HG03095 (cell line): ENCODE results near the gene TENT4B.
A peak's percentile ranks its signal among the peaks of the same experiment; 100 is the strongest.

Experiments
- ATAC-seq: cut with Tn5 transposase; IDR thresholded peaks from one replicate; pipeline ENCODE4 v1.9.1; 2021; ENCODE audit warnings: moderate library complexity; ENCODE audit not compliant: unreplicated experiment

TENT4B gene

DNA sequence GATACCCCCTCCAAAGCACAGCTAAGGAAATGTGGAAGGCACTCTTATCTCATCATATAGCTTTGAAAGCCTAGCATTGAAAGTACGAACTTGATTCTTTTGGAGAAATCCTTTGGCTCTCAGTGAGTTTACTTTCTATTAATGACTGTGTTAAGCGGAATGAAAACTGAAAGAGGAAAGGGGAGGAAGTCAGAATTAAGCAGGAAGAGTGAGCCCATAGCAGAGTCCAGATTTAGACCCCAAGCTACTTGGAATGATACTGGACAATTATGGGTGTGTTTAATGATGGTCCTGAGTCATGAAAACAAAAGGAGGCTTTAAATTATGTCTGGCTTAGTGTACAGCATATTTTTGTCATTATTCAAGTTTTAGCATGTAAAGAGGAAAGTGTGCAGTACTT lies 42.2 kb downstream of the TENT4B start:
- no peak for ATAC-seq

DNA sequence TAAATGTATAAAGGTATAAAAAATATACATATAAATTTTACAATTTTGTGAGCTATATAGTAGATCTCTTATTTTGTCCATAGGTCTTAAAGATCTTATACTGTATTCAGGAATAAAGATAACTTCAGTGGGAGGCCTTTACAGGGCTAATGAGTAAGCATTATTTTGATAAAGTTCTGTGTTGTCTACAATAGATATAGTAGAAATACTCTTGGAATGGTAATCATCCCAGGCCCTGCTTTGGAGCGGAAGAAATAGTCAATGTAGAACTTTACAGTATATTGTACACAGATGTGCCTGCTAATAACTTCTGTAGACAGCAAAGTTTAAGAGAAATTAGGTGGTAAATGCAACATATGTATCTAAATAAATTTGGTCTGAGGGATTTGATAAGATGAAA lies 42.6 kb downstream of the TENT4B start:
- no peak for ATAC-seq

DNA sequence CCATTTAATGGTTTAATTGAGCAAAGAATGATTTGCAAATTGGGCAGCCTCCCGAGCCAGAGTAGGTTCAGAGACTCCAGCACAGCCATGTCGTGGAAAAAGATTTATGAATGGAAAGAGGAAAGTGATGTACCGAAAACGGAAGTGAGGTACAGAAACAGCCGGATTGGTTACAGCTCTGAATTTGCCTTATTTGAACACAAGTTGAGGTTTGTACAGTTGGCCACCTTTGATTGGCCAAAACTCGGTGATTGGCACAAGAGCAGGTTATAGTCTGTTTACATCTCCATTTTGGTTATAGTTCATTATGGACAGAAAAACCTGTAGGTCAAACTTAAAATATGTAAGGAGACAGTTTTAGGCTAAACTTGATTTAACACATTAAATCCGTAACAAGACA lies 44.5 kb downstream of the TENT4B start:
- ATAC-seq, result no peak

DNA sequence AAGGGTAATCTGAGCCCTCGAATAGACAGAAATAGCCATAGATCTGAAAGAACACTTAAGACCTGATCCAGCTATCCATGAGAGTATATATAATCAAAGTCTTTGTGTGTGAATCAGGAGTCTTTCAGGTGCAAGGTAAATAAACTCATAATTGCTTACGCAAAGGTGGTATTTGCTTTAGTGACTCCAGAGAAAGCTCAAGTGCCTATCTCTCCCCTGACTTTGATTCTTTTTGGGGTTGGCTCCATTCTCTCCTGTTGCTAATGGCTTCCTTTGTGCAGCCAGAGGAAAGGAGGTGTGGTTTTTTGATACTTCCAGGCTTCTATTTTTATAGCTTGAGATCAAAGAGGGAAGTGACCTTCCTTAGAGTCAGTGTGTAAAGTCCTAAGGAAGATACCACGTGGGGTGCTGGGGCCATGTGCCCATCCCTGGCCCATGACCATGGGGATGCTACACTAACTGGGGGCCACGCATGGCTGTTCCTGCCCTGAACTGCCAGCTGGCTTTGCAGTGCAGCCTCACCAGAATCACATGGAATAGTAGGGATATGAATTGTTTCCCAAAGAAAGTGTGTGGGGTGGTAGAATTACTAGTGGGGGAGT lies 45.8 kb downstream of the TENT4B start:
- ATAC-seq, result no peak

DNA sequence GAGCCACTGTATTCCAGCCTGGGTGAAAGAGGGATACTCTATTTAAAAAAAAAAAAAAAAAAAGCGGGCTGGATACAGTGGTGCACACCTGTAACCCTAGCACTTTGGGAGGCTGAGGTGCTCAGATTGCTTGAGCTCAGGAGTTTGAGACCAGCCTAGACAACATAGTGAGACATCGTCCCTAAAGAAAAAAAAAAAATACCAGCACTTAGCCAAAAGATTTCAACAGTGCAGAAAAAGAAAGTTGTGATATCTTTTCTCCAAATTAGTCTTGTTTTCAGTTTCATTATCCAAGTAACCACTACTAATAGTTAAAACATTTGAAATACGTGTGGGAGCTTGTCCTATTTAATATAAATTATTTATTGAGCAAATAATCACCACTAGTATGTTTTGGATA lies 48.7 kb downstream of the TENT4B start:
- ATAC-seq, result no peak

DNA sequence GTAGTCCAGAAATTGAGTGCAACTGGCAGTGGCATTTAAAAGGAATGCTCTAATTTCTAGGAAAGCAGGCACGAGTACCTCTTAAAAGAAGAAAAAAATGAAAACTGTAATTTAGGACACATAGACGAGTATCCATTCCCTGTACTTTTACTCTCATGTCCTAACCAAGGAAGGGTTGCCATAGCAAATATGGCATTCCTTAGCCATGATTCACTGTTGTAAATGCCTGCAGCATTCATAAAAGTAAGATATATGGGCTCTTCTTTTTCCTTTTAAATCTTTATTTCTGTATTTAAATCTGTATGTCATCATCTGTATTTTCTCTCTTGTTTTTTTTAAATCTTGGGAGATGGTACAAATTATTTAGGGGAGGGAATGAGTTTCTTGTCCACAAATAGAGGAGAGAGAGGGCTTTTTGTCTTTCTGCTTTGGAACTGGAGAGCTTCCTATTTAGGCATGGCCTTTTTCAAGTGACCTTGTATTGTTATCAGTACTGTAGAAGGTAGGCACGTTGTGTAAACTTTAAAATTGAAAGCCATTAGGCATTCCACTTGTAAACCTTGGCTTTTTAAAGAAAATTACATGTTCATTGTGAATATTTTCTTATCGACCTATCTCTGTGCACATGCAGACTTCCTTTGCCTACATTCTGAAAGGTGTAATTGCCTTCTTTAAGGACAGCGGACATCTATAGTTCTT lies 50.0 kb downstream of the TENT4B start:
- ATAC-seq, result no peak

DNA sequence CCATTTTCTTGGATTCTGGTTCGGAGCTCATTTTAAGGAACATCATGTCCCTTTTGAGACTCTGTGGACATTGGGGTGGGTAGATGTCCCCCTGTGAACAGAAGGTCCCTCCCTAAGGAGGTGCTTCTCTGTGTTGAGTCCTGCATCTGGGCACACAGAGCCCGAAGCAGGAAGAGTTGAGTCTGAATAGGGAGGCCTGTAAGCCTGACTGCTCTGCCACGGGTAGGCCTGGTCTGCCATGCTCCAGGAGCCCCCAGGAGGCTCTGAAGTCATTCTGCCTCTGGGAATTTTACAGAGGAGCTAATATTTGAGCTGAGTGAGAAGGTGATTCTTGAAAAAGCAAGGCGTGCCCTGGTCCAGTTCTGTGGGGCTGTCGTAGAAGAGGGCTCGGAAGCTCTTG lies 50.6 kb downstream of the TENT4B start:
- no peak for ATAC-seq

DNA sequence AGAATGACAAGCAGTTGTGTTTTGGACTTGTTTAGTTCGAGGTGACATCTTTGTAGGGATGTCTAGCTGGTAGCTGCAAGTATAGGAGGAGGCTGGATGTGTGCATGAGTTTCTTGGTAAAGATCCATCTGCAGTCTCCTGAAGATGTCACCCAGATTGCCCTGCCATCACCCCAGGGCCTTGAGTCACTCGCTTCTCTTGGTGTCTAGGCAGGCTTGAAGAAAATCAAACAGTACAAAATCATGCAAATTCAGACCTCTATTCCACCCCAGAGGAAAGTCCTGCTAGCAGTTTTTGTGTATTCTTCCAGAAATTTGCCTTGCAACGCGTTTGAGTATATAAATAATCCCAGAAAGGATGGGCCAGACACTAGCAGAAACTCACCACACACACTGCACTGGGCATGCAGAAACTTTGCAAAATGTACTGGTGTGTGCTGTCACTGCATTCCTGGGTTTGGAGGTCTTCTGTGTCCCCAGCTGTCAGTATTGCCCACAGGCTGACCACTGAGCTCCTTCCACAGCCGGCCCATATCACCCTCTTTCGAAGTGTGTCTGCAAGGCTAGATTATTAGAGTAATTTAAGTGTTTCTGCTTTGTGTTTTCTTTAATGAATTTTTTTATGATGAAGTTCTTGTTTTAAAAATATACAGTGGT lies 51.5 kb downstream of the TENT4B start:
- ATAC-seq, result no peak

DNA sequence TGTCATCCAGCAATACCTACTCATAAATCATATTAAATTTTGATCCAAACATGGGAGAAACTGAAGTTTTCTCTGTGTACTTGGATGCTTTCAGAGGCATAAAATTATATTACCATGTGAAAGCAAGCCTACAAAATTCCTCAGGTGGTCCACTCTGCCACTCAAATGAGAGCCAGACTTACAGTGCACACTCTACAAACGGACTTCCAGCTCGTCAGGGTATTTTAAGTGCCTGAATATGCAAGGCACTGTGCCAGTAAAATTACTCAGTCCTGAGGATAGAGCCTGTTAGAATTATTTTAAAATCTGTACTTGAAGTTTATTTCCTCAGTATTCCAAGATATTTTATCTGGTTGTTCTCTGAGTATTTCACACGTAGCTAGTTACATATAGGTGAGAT lies 54.5 kb downstream of the TENT4B start:
- ATAC-seq, result no peak

DNA sequence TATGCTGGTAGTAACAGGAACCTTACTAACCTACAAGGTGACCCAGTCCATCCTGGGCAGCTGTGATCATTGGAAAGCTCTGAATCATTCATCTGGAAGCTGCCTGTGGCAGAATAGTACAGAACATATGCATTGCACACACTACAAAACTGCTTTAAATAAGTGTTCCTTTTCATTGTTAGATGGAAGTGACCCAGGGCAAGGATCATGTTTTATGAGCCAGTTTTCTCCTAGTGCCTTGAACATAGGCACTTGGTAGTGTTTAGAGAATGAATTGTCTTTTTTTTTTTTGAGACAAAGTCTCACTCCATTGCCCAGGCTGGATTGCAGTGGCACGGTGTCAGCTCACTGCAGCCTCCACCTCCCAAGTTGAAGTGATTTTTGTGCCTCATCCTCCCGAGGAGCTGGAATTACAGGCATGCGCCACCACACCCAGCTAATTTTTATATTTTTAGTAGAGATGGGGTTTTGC lies 55.4 kb downstream of the TENT4B start:
- ATAC-seq, result no peak

DNA sequence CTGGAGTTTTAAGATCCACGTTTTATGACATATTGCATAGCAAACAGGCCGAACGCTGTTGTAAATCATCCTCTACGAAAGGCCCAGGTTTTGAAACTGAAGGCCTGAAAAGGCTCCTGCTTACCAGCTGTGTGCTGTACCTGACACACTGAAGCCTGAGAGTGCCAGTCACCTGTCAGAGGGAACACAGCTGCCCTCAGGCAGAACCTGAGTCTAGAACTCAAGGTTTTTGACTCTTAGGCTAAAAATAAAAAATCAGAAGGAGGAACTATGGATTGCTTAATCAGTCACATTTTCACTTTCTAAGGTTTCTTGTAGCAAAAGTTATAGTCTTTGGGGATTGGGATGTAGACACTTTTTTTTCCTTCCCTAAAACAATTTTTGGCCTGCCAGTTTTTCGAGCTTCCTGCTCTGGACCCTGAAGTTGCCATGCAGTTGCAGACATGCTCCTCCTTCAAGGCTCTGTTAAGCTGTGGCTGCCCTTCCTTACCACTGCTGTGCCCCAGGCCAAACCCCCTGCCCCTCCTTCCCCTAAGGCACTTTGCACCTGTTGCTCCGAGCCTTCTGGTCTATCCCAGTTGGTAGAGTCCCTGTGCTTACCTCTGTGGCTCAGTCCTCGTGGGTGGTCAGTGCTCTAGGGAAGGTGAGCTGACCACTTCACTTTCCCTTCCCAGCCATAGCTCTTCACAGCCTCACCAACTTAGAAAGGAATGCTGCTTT lies 56.6 kb downstream of the TENT4B start:
- no peak for ATAC-seq

DNA sequence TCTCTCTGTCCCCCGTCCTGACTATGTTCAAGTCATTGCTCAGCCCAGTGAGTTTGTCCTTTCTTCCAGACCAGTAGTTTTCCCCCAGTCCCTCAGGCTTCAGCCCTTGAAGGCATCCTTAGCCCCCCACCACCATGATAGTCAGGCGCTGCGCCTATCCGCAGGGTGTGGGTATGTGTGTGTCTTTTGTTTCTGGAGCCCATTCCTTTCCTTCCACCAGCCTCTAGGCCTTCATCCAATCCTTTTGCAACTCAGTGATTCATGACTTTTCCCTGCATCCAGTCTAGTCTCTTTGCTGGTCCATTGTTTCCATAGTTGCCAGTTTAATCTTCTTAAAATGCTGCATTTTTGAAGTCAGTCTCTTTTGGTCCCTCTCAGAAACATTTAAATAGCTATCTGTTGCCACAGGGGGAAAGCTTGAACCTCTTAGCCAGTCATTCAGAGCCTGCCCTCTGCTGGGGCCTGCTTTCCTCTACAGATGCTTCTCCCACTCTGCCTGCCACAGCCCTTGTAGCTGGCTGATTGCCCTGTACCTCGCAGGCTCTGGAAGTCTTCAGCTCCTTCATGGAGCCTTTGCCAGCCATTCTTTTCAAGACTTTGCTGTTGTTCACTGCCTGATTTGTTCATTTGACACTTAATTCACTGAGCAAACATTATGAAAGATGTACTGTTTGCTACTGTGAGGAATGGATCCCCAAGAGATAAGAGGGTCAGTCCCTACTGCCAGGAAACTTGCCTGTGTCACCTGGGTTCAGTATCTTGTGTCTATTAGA lies 57.3 kb downstream of the TENT4B start:
- ATAC-seq, result peak; percentile 84

DNA sequence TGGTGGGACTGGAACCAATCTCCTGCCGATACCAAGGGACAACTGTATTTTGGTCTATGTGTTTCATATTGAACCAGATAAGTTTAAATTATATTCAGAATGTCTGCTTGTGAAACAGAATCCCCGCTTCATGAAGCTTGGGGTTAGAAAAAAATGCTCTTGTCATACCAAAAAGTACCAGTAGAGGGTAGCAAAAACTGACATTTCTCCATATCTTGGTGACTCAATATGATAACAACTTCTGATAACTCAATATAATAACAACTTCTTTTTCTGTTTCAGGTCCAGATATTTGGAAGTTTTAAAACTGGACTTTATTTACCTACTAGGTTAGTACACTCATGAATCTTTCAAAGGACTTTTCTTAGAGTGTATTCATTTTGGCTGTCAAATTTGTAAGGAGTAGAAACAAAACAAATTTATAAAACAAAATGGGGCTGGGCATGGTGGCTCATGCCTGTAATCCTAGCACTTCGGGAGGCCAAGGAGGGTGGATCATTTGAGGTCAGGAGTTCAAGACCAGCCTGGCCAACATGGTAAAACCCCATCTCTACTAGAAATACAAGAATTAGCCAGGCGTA lies 60.9 kb downstream of the TENT4B start:
- ATAC-seq, result no peak

DNA sequence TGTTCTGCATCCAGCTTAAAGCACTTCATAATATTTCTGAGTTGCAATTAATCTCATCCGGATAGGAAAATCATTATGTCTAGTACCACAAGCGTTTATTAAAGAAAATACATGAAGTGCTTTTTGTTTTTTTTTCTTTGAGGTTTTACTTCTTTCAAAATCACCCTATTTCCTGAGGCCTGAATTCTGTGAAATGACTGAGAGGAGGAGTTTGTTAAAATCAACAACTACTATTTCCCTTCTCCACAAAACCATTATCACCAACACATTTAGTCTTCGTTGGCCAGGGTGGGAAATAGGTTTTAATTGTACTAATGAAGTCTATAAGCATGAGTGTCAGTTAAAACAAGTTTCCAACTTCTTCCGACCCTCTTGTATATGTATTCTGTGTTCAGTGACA lies 62.6 kb downstream of the TENT4B start:
- ATAC-seq, result no peak

DNA sequence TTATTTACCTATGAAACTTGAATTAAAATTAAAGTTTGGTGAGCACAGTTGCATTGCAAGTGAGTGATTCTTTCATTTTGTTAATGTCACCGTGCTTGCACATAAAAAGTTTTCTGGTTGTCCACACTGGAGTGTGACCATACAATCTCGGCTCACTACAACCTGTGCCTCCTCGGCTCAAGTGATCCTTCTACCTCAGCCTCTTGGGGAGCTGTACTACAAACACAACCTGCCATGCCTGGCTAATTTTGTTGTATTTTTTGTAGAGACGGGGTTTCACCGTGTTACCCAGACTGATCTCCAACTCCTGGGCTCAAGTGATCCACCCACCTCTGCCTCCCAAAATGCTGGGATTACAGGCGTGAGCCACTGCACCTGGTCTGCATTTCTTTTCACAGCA lies 63.1 kb downstream of the TENT4B start:
- ATAC-seq, result no peak

DNA sequence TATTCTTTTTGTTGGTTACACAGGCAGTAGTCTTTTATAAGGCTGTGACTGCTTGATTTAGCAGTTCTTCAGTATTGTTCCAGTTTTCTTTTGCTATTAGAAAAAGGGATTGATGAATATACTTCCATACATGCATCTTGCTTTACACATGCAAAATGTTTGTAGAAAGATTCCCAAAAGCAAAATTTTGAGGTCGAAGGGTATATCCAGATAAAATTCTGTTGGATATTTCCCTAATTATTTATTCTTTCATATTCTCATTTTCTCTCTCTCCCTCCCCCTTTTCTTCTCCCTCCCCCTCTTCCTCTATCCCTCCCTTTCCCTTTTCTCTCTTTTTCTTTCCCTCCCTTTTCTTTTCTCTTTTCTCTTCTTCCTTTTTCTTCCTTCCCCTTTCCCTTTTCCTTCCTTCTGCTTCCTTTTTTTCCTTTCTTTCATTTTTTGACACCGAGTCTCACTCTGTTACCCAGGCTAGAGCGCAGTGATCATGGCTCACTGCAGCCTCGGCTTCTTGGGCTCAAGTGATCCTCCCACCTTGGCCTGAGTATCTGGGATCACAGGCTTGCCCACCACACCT lies 66.4 kb downstream of the TENT4B start:
- no peak for ATAC-seq

DNA sequence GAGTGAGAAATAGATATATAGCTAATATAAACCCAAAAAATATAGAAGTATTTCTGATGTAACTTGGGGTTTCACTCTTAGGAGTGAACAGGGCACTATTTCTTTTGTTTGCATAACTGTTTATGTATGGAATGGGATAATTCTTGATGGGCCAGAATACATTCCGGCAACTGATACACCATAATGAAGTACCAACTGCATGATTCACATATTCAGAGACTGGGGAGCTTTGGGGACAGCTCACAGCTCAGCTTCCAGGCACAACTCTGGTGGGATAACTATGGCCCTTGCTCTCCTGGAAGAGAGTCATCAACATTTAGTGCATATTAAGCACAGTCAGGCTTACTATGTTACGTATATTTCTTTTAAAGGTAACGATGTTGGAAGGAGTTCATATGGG lies 71.2 kb downstream of the TENT4B start:
- no peak for ATAC-seq

DNA sequence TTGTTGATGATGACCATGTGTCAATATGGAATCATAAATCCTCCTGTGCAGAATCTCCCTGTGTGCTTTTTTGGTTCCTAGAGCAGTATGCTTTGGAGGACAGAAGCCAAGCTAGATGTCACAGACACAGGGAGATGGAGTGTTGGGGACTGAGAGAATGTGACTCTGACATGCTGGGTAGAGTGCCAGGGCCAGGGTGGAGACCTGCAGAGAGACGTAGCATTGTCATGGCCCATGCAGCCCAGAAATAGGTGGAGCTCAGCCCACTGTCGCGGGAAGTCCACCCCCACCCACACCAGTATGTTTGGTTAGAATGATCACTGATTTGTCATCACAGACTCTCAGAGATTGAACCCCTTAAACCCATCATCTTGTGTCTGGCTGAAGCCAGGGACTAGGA lies 74.0 kb downstream of the TENT4B start:
- no peak for ATAC-seq

DNA sequence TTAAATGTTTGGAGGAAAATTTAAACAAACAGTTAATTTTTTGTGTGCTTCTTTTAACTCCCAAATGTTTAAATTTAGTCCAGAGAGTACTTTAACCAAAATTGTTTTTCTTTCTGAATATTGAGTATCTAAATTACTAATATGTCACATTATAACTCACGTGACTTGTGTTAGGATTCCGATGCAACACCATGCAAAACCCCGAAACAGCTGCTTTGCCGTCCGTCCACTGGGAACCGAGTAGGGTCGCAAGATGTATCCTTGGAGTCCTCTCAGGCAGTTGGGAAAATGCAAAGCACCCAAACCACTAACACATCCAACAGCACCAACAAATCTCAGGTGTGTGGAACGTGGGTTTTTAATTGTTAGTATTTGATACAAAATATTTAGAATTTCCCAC lies 74.6 kb downstream of the TENT4B start:
- ATAC-seq, result no peak

DNA sequence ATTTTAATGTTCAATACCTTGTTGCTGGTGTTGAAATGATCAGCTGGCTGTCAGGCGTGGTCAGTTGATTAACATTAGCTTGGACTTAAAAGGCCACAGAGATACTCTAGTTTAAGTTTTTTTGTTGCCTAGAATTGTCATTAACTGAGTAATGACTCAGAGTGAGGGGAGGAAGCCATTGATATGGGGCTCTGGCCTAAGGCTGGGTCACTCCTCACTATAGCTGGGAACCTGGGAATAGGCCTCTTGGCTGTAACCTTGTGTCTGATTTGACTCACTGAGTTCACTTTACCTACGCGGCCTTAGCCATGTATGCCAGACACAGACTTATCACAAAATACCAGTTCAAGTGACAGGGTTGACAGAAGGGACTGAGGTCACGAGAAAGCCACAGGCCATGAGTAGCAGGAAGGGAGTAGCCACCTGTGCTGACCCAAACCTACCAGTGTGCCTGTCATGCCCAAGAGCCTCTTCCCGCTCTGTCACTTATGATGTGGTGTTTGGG lies 75.3 kb downstream of the TENT4B start:
- no peak for ATAC-seq
